Neutrophil (primary cell): ENCODE results near the gene MPI.

Source experiments
- H3K27ac ChIP-seq: fragments of 200-600 bp; sonication (generic); 2 replicates; pipeline ENCODE4 v1.5.1; 2016; ENCODE audit warnings: mild to moderate bottlenecking, moderate library complexity
- H3K27me3 ChIP-seq: fragments of 200-600 bp; sonication (generic); 2 replicates; pipeline ENCODE4 v1.6.0; 2016; ENCODE audit warnings: mild to moderate bottlenecking
- H3K36me3 ChIP-seq: fragments of 200-600 bp; sonication (generic); 2 replicates; pipeline ENCODE4 v1.5.1; 2017
- H3K4me1 ChIP-seq, 2 experiments: fragments of 200-600 bp in 1 of 2; sonication (generic) in 1 of 2; 1 replicate in 1 of 2; 2 replicates in 1 of 2; pipeline versions ENCODE4 v1.5.1 to v1.6.1; 2013 to 2016; ENCODE audit warnings: low read depth in 1 of 2, low read length in 1 of 2, mild to moderate bottlenecking in 1 of 2, moderate library complexity in 1 of 2; ENCODE audit not compliant: control insufficient read depth in 1 of 2, insufficient read depth in 1 of 2
- H3K4me3 ChIP-seq, 2 experiments: fragments of 200-600 bp in 1 of 2; sonication (generic) in 1 of 2; 1 replicate in 1 of 2; 2 replicates in 1 of 2; pipeline ENCODE4 v1.5.1; 2013 to 2016; ENCODE audit warnings: low read depth in 1 of 2, low read length in 1 of 2, mild to moderate bottlenecking in 1 of 2, moderate library complexity in 1 of 2
- H3K9me3 ChIP-seq: fragments of 200-600 bp; sonication (generic); 2 replicates; pipeline ENCODE4 v1.5.1; 2016
- TF ChIP-seq, protein P1 (sequence below): fragments of 200-600 bp; sonication (generic); IDR thresholded peaks from 2 replicates; pipeline ENCODE4 v1.5.1; 2016; ENCODE audit warnings: antibody characterized with exemption

The MPI gene, protein sequence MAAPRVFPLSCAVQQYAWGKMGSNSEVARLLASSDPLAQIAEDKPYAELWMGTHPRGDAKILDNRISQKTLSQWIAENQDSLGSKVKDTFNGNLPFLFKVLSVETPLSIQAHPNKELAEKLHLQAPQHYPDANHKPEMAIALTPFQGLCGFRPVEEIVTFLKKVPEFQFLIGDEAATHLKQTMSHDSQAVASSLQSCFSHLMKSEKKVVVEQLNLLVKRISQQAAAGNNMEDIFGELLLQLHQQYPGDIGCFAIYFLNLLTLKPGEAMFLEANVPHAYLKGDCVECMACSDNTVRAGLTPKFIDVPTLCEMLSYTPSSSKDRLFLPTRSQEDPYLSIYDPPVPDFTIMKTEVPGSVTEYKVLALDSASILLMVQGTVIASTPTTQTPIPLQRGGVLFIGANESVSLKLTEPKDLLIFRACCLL

DNA sequence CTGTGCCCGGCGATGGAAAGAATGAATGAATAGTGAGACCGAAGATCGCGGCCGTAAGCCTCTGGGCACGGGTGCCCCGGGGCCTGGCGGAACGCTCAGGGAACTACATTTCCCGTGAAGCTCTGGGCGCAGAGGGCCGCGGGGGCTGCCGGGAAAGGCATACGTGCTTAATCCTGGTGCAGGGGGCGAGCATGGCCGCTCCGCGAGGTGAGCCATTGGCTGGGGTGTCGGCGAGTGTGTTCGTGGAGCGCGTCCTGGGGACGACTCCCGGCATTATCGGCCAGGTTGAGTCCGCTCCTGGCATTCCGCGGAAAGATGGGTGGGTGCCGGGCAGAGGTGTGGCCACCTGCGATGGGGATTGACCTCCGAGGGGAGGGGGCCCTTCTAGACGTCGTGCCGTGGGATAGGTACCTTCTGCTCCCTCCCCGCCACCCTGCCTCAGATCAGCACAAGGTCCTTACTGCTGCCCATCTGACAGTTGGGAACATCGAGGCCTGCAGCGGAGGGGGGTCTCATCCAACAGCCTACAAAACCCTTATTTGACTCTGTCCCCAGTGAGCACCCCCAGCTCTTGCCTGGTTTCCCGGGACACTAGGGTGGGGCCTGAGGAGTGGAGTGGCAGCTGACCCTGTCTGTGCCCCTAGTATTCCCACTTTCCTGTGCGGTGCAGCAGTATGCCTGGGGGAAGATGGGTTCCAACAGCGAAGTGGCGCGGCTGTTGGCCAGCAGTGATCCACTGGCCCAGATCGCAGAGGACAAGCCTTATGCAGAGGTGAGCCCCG lies at the start of gene MPI:
MPI (plus strand) TSS at position 160 of the 782 bp plus-strand sequence; CDS start at position 192, 32 bp downstream.
- Histone ChIP-seq H3K9me3 (no peaks in the 10 kb centered on the region), H3K4me1 (peaks cover 21% of the 10 kb centered on the region in 2 experiments), H3K4me3 (peak within 1 kb of the TSS; percentile 69 to 95), H3K27ac (peak within 1 kb of the TSS; percentile 35), H3K27me3 (no peaks in the 10 kb centered on the region), H3K36me3 (peaks cover 10% of the 10 kb centered on the region)
- TF ChIP-seq, protein P1, sequence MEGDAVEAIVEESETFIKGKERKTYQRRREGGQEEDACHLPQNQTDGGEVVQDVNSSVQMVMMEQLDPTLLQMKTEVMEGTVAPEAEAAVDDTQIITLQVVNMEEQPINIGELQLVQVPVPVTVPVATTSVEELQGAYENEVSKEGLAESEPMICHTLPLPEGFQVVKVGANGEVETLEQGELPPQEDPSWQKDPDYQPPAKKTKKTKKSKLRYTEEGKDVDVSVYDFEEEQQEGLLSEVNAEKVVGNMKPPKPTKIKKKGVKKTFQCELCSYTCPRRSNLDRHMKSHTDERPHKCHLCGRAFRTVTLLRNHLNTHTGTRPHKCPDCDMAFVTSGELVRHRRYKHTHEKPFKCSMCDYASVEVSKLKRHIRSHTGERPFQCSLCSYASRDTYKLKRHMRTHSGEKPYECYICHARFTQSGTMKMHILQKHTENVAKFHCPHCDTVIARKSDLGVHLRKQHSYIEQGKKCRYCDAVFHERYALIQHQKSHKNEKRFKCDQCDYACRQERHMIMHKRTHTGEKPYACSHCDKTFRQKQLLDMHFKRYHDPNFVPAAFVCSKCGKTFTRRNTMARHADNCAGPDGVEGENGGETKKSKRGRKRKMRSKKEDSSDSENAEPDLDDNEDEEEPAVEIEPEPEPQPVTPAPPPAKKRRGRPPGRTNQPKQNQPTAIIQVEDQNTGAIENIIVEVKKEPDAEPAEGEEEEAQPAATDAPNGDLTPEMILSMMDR = no peak

DNA sequence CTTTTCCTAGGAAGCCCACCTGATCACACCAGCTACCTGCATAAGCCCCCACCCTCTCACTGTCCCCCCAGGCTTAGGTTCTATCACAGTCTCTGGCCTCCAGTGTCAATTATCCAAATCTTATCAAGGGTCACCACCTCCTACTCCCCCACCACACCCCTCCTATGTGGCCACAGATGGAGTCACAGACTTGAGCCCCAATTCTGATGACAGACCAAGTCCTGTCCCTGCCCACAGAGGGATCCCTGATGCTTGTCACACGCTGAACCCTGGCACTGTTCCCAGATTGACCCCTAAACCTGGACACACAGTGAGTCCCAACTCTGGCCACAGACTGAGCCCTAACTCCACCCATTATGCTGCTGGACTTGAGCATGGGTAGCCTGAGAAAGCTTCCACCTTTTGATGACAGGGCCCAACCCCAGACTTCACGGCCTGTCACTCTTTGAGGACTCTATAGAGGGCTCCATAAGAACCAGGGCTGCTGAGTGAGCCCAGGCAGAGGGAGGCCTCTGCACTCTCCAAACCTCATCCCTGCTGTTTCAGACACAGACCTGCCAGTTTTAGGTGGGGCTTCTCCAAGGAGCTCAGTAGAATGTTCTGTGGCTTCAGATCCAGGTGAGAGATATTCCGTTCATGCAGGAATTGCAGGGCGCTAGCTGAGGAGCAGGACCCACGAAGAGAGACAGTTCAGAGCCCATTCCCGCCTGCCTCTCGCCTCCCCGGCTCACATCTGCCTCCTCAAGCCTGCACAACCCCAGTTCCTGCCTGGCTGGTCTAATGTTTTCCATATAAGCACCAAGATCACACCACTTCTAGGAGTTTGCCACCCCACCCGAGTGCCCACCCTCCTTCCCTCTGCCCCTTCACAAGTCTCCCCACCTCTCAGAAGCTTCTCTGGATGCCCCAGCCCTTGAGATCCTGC lies 48.7 kb upstream of the MPI start:
- TF ChIP-seq, protein P1 = no peak
- no peaks in the 10 kb centered on the region for H3K9me3 ChIP-seq
- H3K4me3 ChIP-seq = no peak overlapping the region
- H3K27me3 ChIP-seq = no peaks in the 10 kb centered on the region
- H3K27ac ChIP-seq = no peak overlapping the region
- H3K36me3 ChIP-seq = peaks cover 68% of the 10 kb centered on the region
- peaks cover 14% of the 10 kb centered on the region in 2 experiments for H3K4me1 ChIP-seq

- Histone ChIP-seq H3K36me3 (peaks cover 68% of the 10 kb centered on the region), H3K27ac (no peak overlapping the region), H3K27me3 (no peaks in the 10 kb centered on the region), H3K4me1 (peaks cover 14% of the 10 kb centered on the region in 2 experiments), H3K9me3 (no peaks in the 10 kb centered on the region), H3K4me3 (peak overlapping the region in 1 of 2 experiments; percentile 71)
- TF ChIP-seq, protein P1 = no peak
These were observed 47.9 kb upstream of the MPI start for GRCh38 chr15:74841891-74842373.

GRCh38 chr15:74842581-74843444 lies 47.0 kb upstream of the MPI start, which contains the start of gene ULK3:
ULK3 (minus strand) TSS chr15:74843156; CDS start chr15:74843105, 51 bp downstream.
- peaks cover 14% of the 10 kb centered on the region in 2 experiments for H3K4me1 ChIP-seq
- peaks cover 68% of the 10 kb centered on the region for H3K36me3 ChIP-seq
- TF ChIP-seq, protein P1 = peak; percentile 92
- H3K27me3 ChIP-seq = no peaks in the 10 kb centered on the region
- H3K4me3 ChIP-seq = peak within 1 kb of the TSS; percentile 71 to 84
- no peaks in the 10 kb centered on the region for H3K9me3 ChIP-seq
- peak within 1 kb of the TSS; percentile 67 for H3K27ac ChIP-seq
